Measurements from ENCODE around the gene KLK2. TPM values are rescaled to one million over a fixed set of nuclear protein-coding genes. Genes with fewer than 3 reads are reported as not detected.

KLK2 gene
- total RNA-seq, 1 experiment from 2014 or later: 0.06 TPM

- no peak for DNase-seq (ENCODE audit: low read depth)
Observed at GRCh38 chr19:50850738-50851137, 22.5 kb upstream of the KLK2 start.

- no peak for DNase-seq (ENCODE audit: low read depth)
Observed at GRCh38 chr19:50851620-50852019, 21.6 kb upstream of the KLK2 start.

GRCh38 chr19:50854636-50855410, 18.4 kb upstream of the KLK2 start, which contains the start of gene KLK3:
TSS of gene KLK3 (plus strand) at chr19:50854915. CDS start at chr19:50854956, 41 bp downstream.
- no peak for DNase-seq (ENCODE audit: low read depth)

GRCh38 chr19:50857366-50857765, 15.9 kb upstream of the KLK2 start:
- DNase-seq (ENCODE audit: low read depth): no peak

GRCh38 chr19:50858886-50859285, 14.4 kb upstream of the KLK2 start:
- no peak for DNase-seq (ENCODE audit: low read depth)

- no peak for DNase-seq (ENCODE audit: low read depth)
Observed at GRCh38 chr19:50859849-50860248, 13.4 kb upstream of the KLK2 start.

- peak; percentile 18 for DNase-seq (ENCODE audit: low read depth)
Observed at GRCh38 chr19:50861010-50861409, 12.2 kb upstream of the KLK2 start.

- no peak for DNase-seq (ENCODE audit: low read depth)
Observed at GRCh38 chr19:50861496-50862286, 11.5 kb upstream of the KLK2 start.

- DNase-seq (ENCODE audit: low read depth): no peak
Observed at GRCh38 chr19:50869479-50869878, 3.8 kb upstream of the KLK2 start.

- peak; percentile 66 for DNase-seq (ENCODE audit: low read depth)
Observed at GRCh38 chr19:50870417-50871089, 2.7 kb upstream of the KLK2 start.

- DNase-seq (ENCODE audit: low read depth): no peak
Observed at GRCh38 chr19:50874211-50874610, 972 bp downstream of the KLK2 start.

GRCh38 chr19:50875795-50876422, 2.7 kb downstream of the KLK2 start:
- no peak for DNase-seq (ENCODE audit: low read depth)

- DNase-seq (ENCODE audit: low read depth): no peak
Observed at GRCh38 chr19:50876456-50876855, 3.2 kb downstream of the KLK2 start.

GRCh38 chr19:50877338-50877737, 4.1 kb downstream of the KLK2 start:
- no peak for DNase-seq (ENCODE audit: low read depth)

GRCh38 chr19:50878851-50879250, 5.6 kb downstream of the KLK2 start:
- no peak for DNase-seq (ENCODE audit: low read depth)

- DNase-seq (ENCODE audit: low read depth): no peak
Observed at GRCh38 chr19:50880241-50880640, 7.0 kb downstream of the KLK2 start.

- DNase-seq (ENCODE audit: low read depth): no peak
Observed at GRCh38 chr19:50882188-50882587, 8.9 kb downstream of the KLK2 start.

- no peak for DNase-seq (ENCODE audit: low read depth)
Observed at GRCh38 chr19:50889638-50890037, 16.4 kb downstream of the KLK2 start.

GRCh38 chr19:50890422-50891252, 17.4 kb downstream of the KLK2 start:
- DNase-seq (ENCODE audit: low read depth): peak; percentile 82

GRCh38 chr19:50891253-50891625, 18.0 kb downstream of the KLK2 start:
- DNase-seq (ENCODE audit: low read depth): no peak
